Adrenal gland (tissue), 12 donors: ENCODE measurements around the gene PABPC4L. TPM values are rescaled to one million over a fixed set of nuclear protein-coding genes. Genes with fewer than 3 reads are reported as not detected.

Experiments used
- DNase-seq, 7 donors: peaks; one replicate each; pipeline ENCODE4 v3.0.0-alpha.2; 2019 to 2020
- H3K27ac ChIP-seq, 5 donors: fragments of 200-600 bp; sonication (generic) in 4 of 5; 1 replicate in 3 of 5; 2 replicates in 2 of 5; pipeline versions ENCODE4 v1.5.1 to v1.8.0; 2016 to 2020; ENCODE audit warnings: mild to moderate bottlenecking in 1 of 5
- H3K27me3 ChIP-seq: fragments of 200-600 bp; 2 replicates; pipeline ENCODE4 v1.8.0; 2021
- H3K36me3 ChIP-seq, 2 donors: fragments of 200-600 bp; replicated peaks in 1 of 2; 1 replicate in 1 of 2; 2 replicates in 1 of 2; pipeline versions ENCODE4 v1.5.1 to v1.8.0; 2018 to 2022
- H3K4me1 ChIP-seq, 2 donors: fragments of 200-600 bp; replicated peaks in 1 of 2; 1 replicate in 1 of 2; 2 replicates in 1 of 2; pipeline versions ENCODE4 v1.5.1 to v1.8.0; 2018 to 2021
- H3K4me3 ChIP-seq, 4 donors: fragments of 200-600 bp; sonication (generic) in 3 of 4; one replicate each; pipeline ENCODE4 v1.5.1; 2016 to 2018
- H3K9me3 ChIP-seq, 3 donors: fragments of 200-600 bp; sonication (generic) in 1 of 3; replicated peaks in 1 of 3; 1 replicate in 2 of 3; 2 replicates in 1 of 3; pipeline versions ENCODE4 v1.5.1 to v1.8.0; 2016 to 2021
- POLR2A ChIP-seq, 2 donors: fragments of 450-650 bp; IDR thresholded peaks; one replicate each; pipeline ENCODE4 v1.6.1; 2017; ENCODE audit warnings: antibody characterized with exemption in 2 of 2, mild to moderate bottlenecking in 2 of 2, moderate library complexity in 1 of 2
- WGBS, 4 donors: extraction: QIAGEN DNeasy Blood & Tissue Kit in 2 of 4; methylation state at CpG; one replicate each; pipeline versions ENCODE4 v1.1.5 to v1.1.7; 2013 to 2017; 5-methylcytosine and 5-hydroxymethylcytosine counted together
- intact Hi-C, 2 donors: fragments of 100-400 bp; cut with DNase I; formaldehyde crosslinking; loops; one replicate each; pipeline versions ENCODE4 v1.14.1 to v1.15.0; 2022 to 2023
- polyA plus RNA-seq, 3 donors: library from polyadenylated mRNA; stranded (reverse); fragments of 200-250 nt in 2 of 3; fragments of 350-450 nt in 1 of 3; fragmentation: Illumina TruSeq in 1 of 3; extraction: RNeasy Lipid Tissue Mini Kit (QIAGEN cat#74804) in 1 of 3; gene quantifications; one replicate each; pipeline ENCODE4 v1.2.3, GENCODE V29; 2013 to 2014
- total RNA-seq, 9 donors: library from RNA; depleted of rRNA in 4 of 9; stranded (reverse); fragments of >200 nt in 4 of 9; fragments of 120-200 nt in 1 of 9; fragmentation: NEBNext Ultra II Directional in 1 of 9; extraction: Animal tissue kit (Norgen Biotek cat#: 25700) in 1 of 9; gene quantifications; one replicate each; pipeline versions ENCODE4 v1.1.0 to v1.2.4, GENCODE V29; 2013 to 2023
- TF ChIP-seq, protein P1 (sequence below), 6 experiments: fragments of 450-650 bp in 4 of 6; fragments of 200-600 bp in 2 of 6; sonication (generic) in 1 of 6; IDR thresholded peaks; 1 replicate in 5 of 6; 2 replicates in 1 of 6; pipeline versions ENCODE4 v1.5.1 to v1.8.0; 2016 to 2021; ENCODE audit warnings: antibody characterized with exemption in 6 of 6, mild to moderate bottlenecking in 2 of 6, moderate library complexity in 1 of 6
- donor health status: healthy with polysubstance abuse.
- donor health status: Bipolar disorder and iron deficiency.
- donor health status: DM: yes; HTN: yes; CAD: no.
- donor health status: DM: no; HTN: no; CAD: no.
- donor health status: DM: no; HTN: no; CAD: no.
- donor health status: DM: yes; HTN: yes; CAD: no.

PABPC4L gene
- total and polyA plus RNA-seq, 12 donors: 0.20 to 2.9 (median 0.55) TPM

DNA sequence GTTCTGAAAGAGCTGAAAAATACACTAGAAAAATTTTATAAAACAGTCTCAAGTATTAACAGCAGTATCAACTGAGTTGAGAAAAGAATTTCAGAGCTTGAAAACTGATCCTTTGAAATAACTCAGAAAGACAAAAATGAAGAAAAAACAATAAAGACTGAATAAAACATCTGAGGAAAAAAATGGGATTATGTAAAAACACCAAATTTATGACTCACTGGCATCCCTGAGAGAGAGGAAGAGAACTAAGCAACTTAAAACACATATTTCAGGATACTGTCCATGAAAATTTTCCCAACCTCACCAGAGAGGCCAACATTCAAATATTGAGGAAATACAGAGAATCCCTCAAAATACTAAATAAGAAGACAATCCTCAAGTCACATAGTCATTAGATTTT, 22.9 kb downstream of the PABPC4L start:
- intact Hi-C loops: no loop called here
- Histone ChIP-seq H3K4me1 (no peaks in the 10 kb centered on the region), H3K27me3 (no peaks in the 10 kb centered on the region), H3K27ac (no peak overlapping the region), H3K9me3 (no peaks in the 10 kb centered on the region), H3K4me3 (no peak overlapping the region), H3K36me3 (no peaks in the 10 kb centered on the region)
- no peak for DNase-seq
- no peak for TF ChIP-seq POLR2A (IDR thresholded peaks at IDR 0.05)
- TF ChIP-seq, protein P1, sequence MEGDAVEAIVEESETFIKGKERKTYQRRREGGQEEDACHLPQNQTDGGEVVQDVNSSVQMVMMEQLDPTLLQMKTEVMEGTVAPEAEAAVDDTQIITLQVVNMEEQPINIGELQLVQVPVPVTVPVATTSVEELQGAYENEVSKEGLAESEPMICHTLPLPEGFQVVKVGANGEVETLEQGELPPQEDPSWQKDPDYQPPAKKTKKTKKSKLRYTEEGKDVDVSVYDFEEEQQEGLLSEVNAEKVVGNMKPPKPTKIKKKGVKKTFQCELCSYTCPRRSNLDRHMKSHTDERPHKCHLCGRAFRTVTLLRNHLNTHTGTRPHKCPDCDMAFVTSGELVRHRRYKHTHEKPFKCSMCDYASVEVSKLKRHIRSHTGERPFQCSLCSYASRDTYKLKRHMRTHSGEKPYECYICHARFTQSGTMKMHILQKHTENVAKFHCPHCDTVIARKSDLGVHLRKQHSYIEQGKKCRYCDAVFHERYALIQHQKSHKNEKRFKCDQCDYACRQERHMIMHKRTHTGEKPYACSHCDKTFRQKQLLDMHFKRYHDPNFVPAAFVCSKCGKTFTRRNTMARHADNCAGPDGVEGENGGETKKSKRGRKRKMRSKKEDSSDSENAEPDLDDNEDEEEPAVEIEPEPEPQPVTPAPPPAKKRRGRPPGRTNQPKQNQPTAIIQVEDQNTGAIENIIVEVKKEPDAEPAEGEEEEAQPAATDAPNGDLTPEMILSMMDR (IDR thresholded peaks at IDR 0.05): no peak

DNA sequence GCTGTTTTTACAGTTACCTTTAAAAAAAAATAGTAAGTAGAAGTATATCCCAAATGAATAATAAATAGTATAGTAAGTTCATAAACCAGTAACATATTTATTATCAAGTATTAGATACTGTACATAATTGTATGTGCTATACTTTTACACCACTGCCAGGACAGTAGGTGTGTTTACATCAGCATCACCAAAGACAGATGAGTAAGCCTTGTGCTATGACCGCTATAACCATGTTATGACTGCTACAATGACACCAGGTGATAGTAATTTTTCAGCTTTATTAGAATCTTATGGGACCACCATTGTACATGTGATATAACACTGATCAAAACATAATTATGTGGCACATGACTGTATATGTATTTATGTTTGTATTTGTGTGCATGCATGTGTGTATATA, 27.3 kb downstream of the PABPC4L start:
- TF ChIP-seq, protein P1 (IDR thresholded peaks at IDR 0.05): no peak
- TF ChIP-seq POLR2A (IDR thresholded peaks at IDR 0.05): no peak
- no peak for DNase-seq
- Histone ChIP-seq H3K4me3 (no peak overlapping the region), H3K27ac (no peak overlapping the region), H3K36me3 (no peaks in the 10 kb centered on the region), H3K27me3 (no peaks in the 10 kb centered on the region), H3K4me1 (no peaks in the 10 kb centered on the region), H3K9me3 (no peaks in the 10 kb centered on the region)
- intact Hi-C loops: no loop called here
- 77 to 100% (median 96%) methylated on average over 1 of the region's 1 CpG for WGBS, 4 donors

DNA sequence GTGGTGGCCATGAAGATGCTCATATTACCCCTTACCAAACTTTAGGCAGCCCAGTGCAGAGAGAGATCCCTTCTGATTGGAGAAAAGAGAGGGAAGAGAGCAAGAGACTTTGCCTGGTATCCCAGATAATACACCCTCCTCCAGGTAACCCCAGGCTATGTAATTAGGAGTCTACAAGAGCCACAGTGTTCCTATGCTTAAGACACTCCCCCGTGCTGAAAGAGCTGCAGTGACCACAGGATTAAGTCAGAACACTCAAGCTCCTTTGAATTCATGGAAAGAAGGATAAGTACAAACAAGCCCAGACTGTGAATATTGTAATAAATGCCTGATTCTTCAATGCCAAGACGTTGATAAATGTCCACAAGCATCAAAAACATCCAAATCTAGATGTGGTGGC, 41.4 kb downstream of the PABPC4L start:
- 23 to 56% (median 50%) methylated on average over 1 to 2 of the region's 2 CpGs for WGBS, 4 donors
- no peaks in the 10 kb centered on the region for H3K9me3 ChIP-seq
- intact Hi-C loops: no loop called here
- no peaks in the 10 kb centered on the region for H3K27me3 ChIP-seq
- H3K36me3 ChIP-seq: no peaks in the 10 kb centered on the region
- no peak overlapping the region for H3K4me3 ChIP-seq
- DNase-seq: no peak
- no peak overlapping the region for H3K27ac ChIP-seq
- H3K4me1 ChIP-seq: no peaks in the 10 kb centered on the region
- TF ChIP-seq, protein P1 (IDR thresholded peaks at IDR 0.05): no peak
- no peak for TF ChIP-seq POLR2A (IDR thresholded peaks at IDR 0.05)

DNA sequence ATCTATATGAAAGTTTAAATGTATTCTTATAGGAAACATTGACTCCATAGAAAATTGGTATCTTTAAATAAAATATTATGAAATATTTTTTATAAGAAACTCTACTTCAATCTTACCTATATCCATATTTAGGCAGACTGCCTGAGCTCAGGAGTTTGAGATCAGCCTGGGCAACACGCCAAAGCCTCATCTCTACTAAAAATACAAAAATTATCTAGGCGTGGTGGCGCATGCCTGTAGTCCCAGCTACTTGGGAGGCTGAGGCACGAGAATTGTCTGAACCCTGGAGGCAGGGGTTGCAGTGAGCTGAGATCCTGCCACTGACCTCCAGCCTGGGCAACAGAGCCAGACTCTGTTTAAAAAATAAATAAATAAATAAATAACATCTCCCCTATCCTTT, 47.5 kb downstream of the PABPC4L start:
- Histone ChIP-seq H3K4me1 (no peaks in the 10 kb centered on the region), H3K27ac (no peak overlapping the region), H3K4me3 (no peak overlapping the region), H3K27me3 (no peaks in the 10 kb centered on the region), H3K9me3 (no peaks in the 10 kb centered on the region), H3K36me3 (no peaks in the 10 kb centered on the region)
- intact Hi-C loops: no loop called here
- TF ChIP-seq POLR2A (IDR thresholded peaks at IDR 0.05): no peak
- TF ChIP-seq, protein P1 (IDR thresholded peaks at IDR 0.05): no peak
- 80 to 88% (median 83%) methylated on average over 4 of the region's 4 CpGs for WGBS, 4 donors
- DNase-seq: no peak
